ENCODE measurements around the gene FGD2. TPM values are rescaled to one million over a fixed set of nuclear protein-coding genes. Genes with fewer than 3 reads are reported as not detected.

Gene FGD2
- total RNA-seq, 1 experiment from 2014 or later: 0.13 TPM

GRCh38 chr6:36975231-36976006 lies 30.0 kb upstream of the FGD2 start:
- H3K36me3 Mint-ChIP-seq (ENCODE audit: insufficient read depth in 1 of 3, low read depth in 3 of 3): peaks cover 54 to 87% (median 83%) of the 10 kb centered on the region in 3 experiments; a peak in 6 of 7 replicates
- no peak overlapping the region for H2BK15ac ChIP-seq (ENCODE audit: low read depth, low read length)

More at GRCh38 chr6:36975231-36976006, 30.0 kb upstream of the FGD2 start:
- Histone ChIP-seq H3K79me1 (ENCODE audit: insufficient read depth, low read depth, low read length, poor library complexity, severe bottlenecking) (peaks cover 3% of the 10 kb centered on the region), H2AK5ac (ENCODE audit: insufficient read length, low read length) (no peak overlapping the region), H4K91ac (ENCODE audit: insufficient read length, low read depth, low read length) (no peak overlapping the region), H2BK5ac (ENCODE audit: insufficient read length, low read length) (no peak overlapping the region), H2AFZ (ENCODE audit: low read length) (no peak overlapping the region), H3K23me2 (ENCODE audit: insufficient read length, low read depth, low read length, poor library complexity, severe bottlenecking) (no peaks in the 10 kb centered on the region), H3K9ac (ENCODE audit: extremely low read depth, insufficient read length, low read length) (no peak overlapping the region), H3K14ac (ENCODE audit: insufficient read depth, low read length) (no peak overlapping the region), H4K5ac (ENCODE audit: insufficient read length, low read depth, low read length) (no peak overlapping the region), H3K4me1 (ENCODE audit: insufficient read depth, low read length) (no peaks in the 10 kb centered on the region), H3K4ac (ENCODE audit: low read depth, low read length) (no peak overlapping the region), H3K9me3 (ENCODE audit: control insufficient read depth, low read depth, low read length) (no peaks in the 10 kb centered on the region), H3K23ac (ENCODE audit: insufficient read length, low read depth, low read length) (no peak overlapping the region), H3K56ac (ENCODE audit: insufficient read length, low read depth, low read length) (no peak overlapping the region), H2BK120ac (ENCODE audit: low read depth, low read length, poor library complexity, severe bottlenecking) (no peak overlapping the region), H3K79me2 (ENCODE audit: insufficient read depth, low read length) (peaks cover 5% of the 10 kb centered on the region; the same call in 1 of the 2 replicates), H3T11ph (ENCODE audit: low read length) (no peak overlapping the region), H2BK20ac (ENCODE audit: low read depth, low read length, poor library complexity, severe bottlenecking) (no peak overlapping the region), H3K18ac (ENCODE audit: insufficient read length, low read depth, low read length) (no peak overlapping the region), H3K4me2 (ENCODE audit: insufficient read depth, insufficient read length, low read length) (no peak overlapping the region), H2BK12ac (ENCODE audit: insufficient read length, low read depth, low read length) (no peak overlapping the region), H3K27me3 (ENCODE audit: insufficient read depth, low read length) (no peaks in the 10 kb centered on the region), H4K20me1 (ENCODE audit: control insufficient read depth, insufficient read depth, insufficient read length) (no peaks in the 10 kb centered on the region), H4K8ac (replicated peaks; ENCODE audit: insufficient read length, low read depth, low read length) (no peak overlapping the region), H3K27ac (ENCODE audit: insufficient read length, low read depth, low read length) (no peak overlapping the region)
- Mint-ChIP-seq H3K4me3 (no peak overlapping the region), H3K4me1 (peaks cover 8 to 10% of the 10 kb centered on the region in 2 experiments), H3K27me3 (ENCODE audit: low read depth) (no peaks in the 10 kb centered on the region), H3K27ac (no peak overlapping the region), H3K9me3 (no peaks in the 10 kb centered on the region)
- no peak for DNase-seq
- WGBS (ENCODE audit: extremely low coverage, insufficient read length, low lambda C conversion rate): no CpG with 5 or more reads among the region's 7 CpGs
- TF ChIP-seq CTCF (conservative IDR thresholded peaks at IDR 0.05): no peak
